OCI-LY7 (cell line): ENCODE data around the gene RHBDD3. TPM values are rescaled to one million over a fixed set of nuclear protein-coding genes. Genes with fewer than 3 reads are reported as not detected.

Experiments used
- BruUV-seq: library from RNA; stranded (reverse); fragments of 400-500 nt; replicated peaks from 2 replicates; lab custom pipeline; 2021; lab: Mats Ljungman, UMichigan
- CTCF ChIA-PET: fragments of 300-600 bp; sonication (Branson Sonifier 250); formaldehyde crosslinking; loops from one replicate; lab custom pipeline; 2022; ENCODE audit warnings: antibody characterized with exemption; ENCODE audit not compliant: unreplicated experiment; lab: Charles Lee
- POLR2A ChIA-PET: fragments of 300-600 bp; sonication (Branson Sonifier 250); formaldehyde crosslinking; loops from one replicate; lab custom pipeline; 2022; ENCODE audit warnings: antibody characterized with exemption; lab: Charles Lee
- DNase-seq: peaks from one replicate; pipeline ENCODE4 v3.0.0-alpha.2; 2015; ENCODE audit warnings: low spot score
- H2AFZ ChIP-seq: fragments of 200-600 bp; sonication (generic), shearing (Covaris generic); 2 replicates; pipeline ENCODE4 v1.6.1; 2014; ENCODE audit warnings: mild to moderate bottlenecking, antibody characterized with exemption, low read length, moderate library complexity
- H3K27ac ChIP-seq: fragments of 200-600 bp; sonication (generic); 2 replicates; pipeline ENCODE4 v1.5.1; 2014; ENCODE audit warnings: mixed run types, low read depth, mild to moderate bottlenecking, moderate library complexity, low read length, inconsistent platforms; ENCODE audit not compliant: poor library complexity, severe bottlenecking
- H3K36me3 ChIP-seq: fragments of 200-600 bp; sonication (generic); 2 replicates; pipeline ENCODE4 v1.6.1; 2014; ENCODE audit warnings: mild to moderate bottlenecking, antibody characterized with exemption, low read length, moderate library complexity, mixed read lengths; ENCODE audit not compliant: insufficient read depth
- H3K4me1 ChIP-seq: fragments of 200-600 bp; sonication (generic); 2 replicates; pipeline ENCODE4 v1.5.1; 2014; ENCODE audit warnings: mild to moderate bottlenecking, low read length; ENCODE audit not compliant: insufficient read depth, poor library complexity, severe bottlenecking
- H3K4me2 ChIP-seq: fragments of 200-600 bp; sonication (generic); 2 replicates; pipeline ENCODE4 v1.6.1; 2014; ENCODE audit warnings: mild to moderate bottlenecking, low read length
- H3K4me3 ChIP-seq: fragments of 200-600 bp; sonication (generic); 2 replicates; pipeline ENCODE4 v1.5.1; 2014; ENCODE audit warnings: mild to moderate bottlenecking, low read depth, low read length; ENCODE audit not compliant: poor library complexity, severe bottlenecking
- H3K79me2 ChIP-seq: fragments of 200-600 bp; sonication (generic); 2 replicates; pipeline ENCODE4 v1.6.1; 2016; ENCODE audit warnings: low read depth, mild to moderate bottlenecking, low read length, moderate library complexity, mixed read lengths; ENCODE audit not compliant: insufficient read depth
- H3K9me2 ChIP-seq: fragments of 200-600 bp; sonication (generic); 2 replicates; pipeline ENCODE4 v1.6.1; 2016; ENCODE audit warnings: mild to moderate bottlenecking, low read length, mixed read lengths; ENCODE audit not compliant: insufficient read depth
- H3K9me3 ChIP-seq: fragments of 200-600 bp; sonication (generic); 2 replicates; pipeline ENCODE4 v1.6.1; 2014; ENCODE audit warnings: mild to moderate bottlenecking, mixed run types, low read length, mixed read lengths
- H4K20me1 ChIP-seq: fragments of 200-600 bp; sonication (generic); 2 replicates; pipeline ENCODE4 v1.6.1; 2014; ENCODE audit warnings: mild to moderate bottlenecking, antibody characterized with exemption, low read length, moderate library complexity, mixed read lengths; ENCODE audit not compliant: insufficient read depth
- CTCF ChIP-seq: fragments of 200-600 bp; sonication (generic); conservative IDR thresholded peaks from 2 replicates; pipeline ENCODE4 v1.5.1; 2014; ENCODE audit warnings: mild to moderate bottlenecking, antibody characterized with exemption, low read length, moderate library complexity, mixed read lengths
- EZH2phosphoT487 ChIP-seq: fragments of 200-600 bp; sonication (generic); IDR thresholded peaks from 2 replicates; pipeline ENCODE4 v1.6.1; 2018; ENCODE audit warnings: low read depth, borderline replicate concordance, mild to moderate bottlenecking, mixed run types, antibody characterized with exemption, low read length, moderate library complexity, mixed read lengths
- intact Hi-C: fragments of 100-400 bp; cut with micrococcal nuclease; formaldehyde crosslinking; loops from one replicate; pipeline ENCODE4 v1.10.0; 2022; ENCODE audit not compliant: unreplicated experiment
- total RNA-seq, 2 experiments: library from RNA; depleted of rRNA in 1 of 2; stranded (reverse); fragments of >200 nt in 1 of 2; shearing (Covaris generic) in 1 of 2; gene quantifications; 2 replicates each; pipeline ENCODE4 v1.2.3, GENCODE V29; 2014 to 2022

RHBDD3 gene
- total RNA-seq, 2 experiments from 2014 or later: 39.2 to 44.5 TPM

- no peak for TF ChIP-seq EZH2phosphoT487
- no peak for TF ChIP-seq CTCF
- no peaks in the 10 kb centered on the region for H3K79me2 ChIP-seq
- no peak overlapping the region for H3K27ac ChIP-seq
- BruUV-seq: no TSS peak
- H4K20me1 ChIP-seq: no peaks in the 10 kb centered on the region
- H3K4me2 ChIP-seq: no peak overlapping the region
- POLR2A ChIA-PET: interaction anchor here (1.0 kb wide), 1 partner anchor 44 kb away, joined by 6 read pairs; no protein-coding TSS in a partner anchor
- no peaks in the 10 kb centered on the region for H3K9me2 ChIP-seq
- intact Hi-C loops: no loop called here
- H3K9me3 ChIP-seq: no peaks in the 10 kb centered on the region
- no peak overlapping the region for H3K4me3 ChIP-seq
- CTCF ChIA-PET: no interaction called here
- H2AFZ ChIP-seq: no peak overlapping the region
- DNase-seq: no peak
- no peaks in the 10 kb centered on the region for H3K36me3 ChIP-seq
- H3K4me1 ChIP-seq: no peaks in the 10 kb centered on the region
Observed at GRCh38 chr22:29226351-29226981, 41.3 kb downstream of the RHBDD3 start.

- BruUV-seq: no TSS peak
- no peak for TF ChIP-seq EZH2phosphoT487
- no peak overlapping the region for H3K4me2 ChIP-seq
- no peak overlapping the region for H2AFZ ChIP-seq
- no peaks in the 10 kb centered on the region for H3K9me2 ChIP-seq
- intact Hi-C loops: no loop called here
- CTCF ChIA-PET: no interaction called here
- no peaks in the 10 kb centered on the region for H3K4me1 ChIP-seq
- no peaks in the 10 kb centered on the region for H3K36me3 ChIP-seq
- no peaks in the 10 kb centered on the region for H3K9me3 ChIP-seq
- POLR2A ChIA-PET: no interaction called here
- H3K79me2 ChIP-seq: no peaks in the 10 kb centered on the region
- no peak overlapping the region for H3K27ac ChIP-seq
- no peak for DNase-seq
- H4K20me1 ChIP-seq: no peaks in the 10 kb centered on the region
- no peak overlapping the region for H3K4me3 ChIP-seq
Observed at GRCh38 chr22:29225422-29226090, 42.2 kb downstream of the RHBDD3 start.

GRCh38 chr22:29224859-29225410, 42.8 kb downstream of the RHBDD3 start:
- CTCF ChIA-PET: no interaction called here
- Histone ChIP-seq H4K20me1 (no peaks in the 10 kb centered on the region), H3K9me2 (no peaks in the 10 kb centered on the region), H3K9me3 (no peaks in the 10 kb centered on the region), H3K79me2 (no peaks in the 10 kb centered on the region), H3K36me3 (no peaks in the 10 kb centered on the region), H3K4me3 (no peak overlapping the region), H2AFZ (no peak overlapping the region), H3K4me2 (no peak overlapping the region), H3K27ac (no peak overlapping the region), H3K4me1 (no peaks in the 10 kb centered on the region)
- TF ChIP-seq EZH2phosphoT487 (no peak), CTCF (no peak)
- BruUV-seq: no TSS peak
- intact Hi-C loops: no loop called here
- no peak for DNase-seq
- POLR2A ChIA-PET: no interaction called here
